Frontal cortex (tissue), 4 donors: Measurements from ENCODE around the gene TAF11L2. TPM values are rescaled to one million over a fixed set of nuclear protein-coding genes. Genes with fewer than 3 reads are reported as not detected.
"Not testable (repeated sequence)": the region's sequence is repeated elsewhere in the genome, so short reads cannot be mapped to it uniquely, and the experiment has no call there.

Experiments
- DNase-seq, 2 donors: peaks; one replicate each; pipeline ENCODE4 v3.0.0; 2012; ENCODE audit warnings: low spot score in 2 of 2
- FAIRE-seq: peaks from 2 replicates; lab custom pipeline; 2012; peaks lifted over from hg19 to GRCh38; lab: Jason Lieb, UNC
- small RNA-seq: library from RNA; depleted of rRNA; stranded (forward); fragments of <200 nt; gene quantifications from one replicate; pipeline ENCODE3, GENCODE V24; 2014
- total RNA-seq: library from RNA; depleted of rRNA; stranded (reverse); fragments of >200 nt; gene quantifications from one replicate; pipeline ENCODE4 v1.2.3, GENCODE V29; 2014
- donor health status: control.
- donor health status: control.
- donor health status: control.

The TAF11L2 gene
- total RNA-seq, 1 donor from 2014 or later: not detected

- FAIRE-seq, DNase-seq: not testable (repeated sequence)
These were observed 23.5 kb downstream of the TAF11L2 start, which contains the start of gene TAF11L4 for GRCh38 chr5:17521501-17521900. Gene TAF11L4, plus strand, starts transcription at chr5:17521801.

GRCh38 chr5:17524935-17525334 lies 26.9 kb downstream of the TAF11L2 start, which contains the start of gene TAF11L5:
Gene TAF11L5, plus strand, starts transcription at chr5:17525235.
- not testable (repeated sequence) for FAIRE-seq, DNase-seq

- not testable (repeated sequence) for DNase-seq, FAIRE-seq
These were observed 28.5 kb downstream of the TAF11L2 start for GRCh38 chr5:17526504-17526903.

GRCh38 chr5:17528369-17528768 lies 30.3 kb downstream of the TAF11L2 start, which contains the start of gene TAF11L6:
Gene TAF11L6, plus strand, starts transcription at chr5:17528669.
- FAIRE-seq, DNase-seq: not testable (repeated sequence)

Small RNA genes lying within 50 kb of the gene (small RNA-seq; reads per million reads assigned to genes)
- gene AC106774.3: not detected

Other genes starting within 250 kb of the TAF11L2 start
- not detected for gene TAF11L3, start 20.1 kb downstream of the TAF11L2 start, total RNA-seq
- not detected for gene TAF11L4, start 23.6 kb downstream of the TAF11L2 start, total RNA-seq
- not detected for gene TAF11L5, start 27.0 kb downstream of the TAF11L2 start, total RNA-seq
- gene TAF11L6, start 30.4 kb downstream of the TAF11L2 start, total RNA-seq: not detected
- gene TAF11L7, start 87.5 kb downstream of the TAF11L2 start, total RNA-seq: not detected
- not detected for gene TAF11L8, start 92.7 kb downstream of the TAF11L2 start, total RNA-seq
- gene TAF11L9, start 96.2 kb downstream of the TAF11L2 start, total RNA-seq: not detected
- not detected for gene TAF11L10, start 99.6 kb downstream of the TAF11L2 start, total RNA-seq
- not detected for gene TAF11L11, start 106.0 kb downstream of the TAF11L2 start, total RNA-seq
- gene TAF11L12, start 112.2 kb downstream of the TAF11L2 start, total RNA-seq: not detected
- not detected for gene TAF11L13, start 133.9 kb downstream of the TAF11L2 start, total RNA-seq
- not detected for gene TAF11L14, start 136.2 kb downstream of the TAF11L2 start, total RNA-seq